Left renal cortex interstitium (tissue), 4 donors: Measurements from ENCODE around the gene PLEKHB2. TPM values are rescaled to one million over a fixed set of nuclear protein-coding genes. Genes with fewer than 3 reads are reported as not detected.
"Not testable (repeated sequence)": the region's sequence is repeated elsewhere in the genome, so short reads cannot be mapped to it uniquely, and the experiment has no call there.

ENCODE experiments used
- DNase-seq, 4 donors: peaks; one replicate each; pipeline ENCODE4 v3.0.0-alpha.2; 2013; ENCODE audit warnings: low read depth in 4 of 4, low spot score in 2 of 4, missing footprints in 1 of 4
- polyA plus RNA-seq, 4 donors: library from polyadenylated mRNA; unstranded; fragments of 120-200 nt; gene quantifications; one replicate each; pipeline ENCODE4 v1.2.1, GENCODE V29; 2013; ENCODE audit not compliant: insufficient read length in 4 of 4

The PLEKHB2 gene, protein sequence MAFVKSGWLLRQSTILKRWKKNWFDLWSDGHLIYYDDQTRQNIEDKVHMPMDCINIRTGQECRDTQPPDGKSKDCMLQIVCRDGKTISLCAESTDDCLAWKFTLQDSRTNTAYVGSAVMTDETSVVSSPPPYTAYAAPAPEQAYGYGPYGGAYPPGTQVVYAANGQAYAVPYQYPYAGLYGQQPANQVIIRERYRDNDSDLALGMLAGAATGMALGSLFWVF
- polyA plus RNA-seq: 10 to 100 TPM; 76.5 to 90.3 (median 83.7) TPM

DNA sequence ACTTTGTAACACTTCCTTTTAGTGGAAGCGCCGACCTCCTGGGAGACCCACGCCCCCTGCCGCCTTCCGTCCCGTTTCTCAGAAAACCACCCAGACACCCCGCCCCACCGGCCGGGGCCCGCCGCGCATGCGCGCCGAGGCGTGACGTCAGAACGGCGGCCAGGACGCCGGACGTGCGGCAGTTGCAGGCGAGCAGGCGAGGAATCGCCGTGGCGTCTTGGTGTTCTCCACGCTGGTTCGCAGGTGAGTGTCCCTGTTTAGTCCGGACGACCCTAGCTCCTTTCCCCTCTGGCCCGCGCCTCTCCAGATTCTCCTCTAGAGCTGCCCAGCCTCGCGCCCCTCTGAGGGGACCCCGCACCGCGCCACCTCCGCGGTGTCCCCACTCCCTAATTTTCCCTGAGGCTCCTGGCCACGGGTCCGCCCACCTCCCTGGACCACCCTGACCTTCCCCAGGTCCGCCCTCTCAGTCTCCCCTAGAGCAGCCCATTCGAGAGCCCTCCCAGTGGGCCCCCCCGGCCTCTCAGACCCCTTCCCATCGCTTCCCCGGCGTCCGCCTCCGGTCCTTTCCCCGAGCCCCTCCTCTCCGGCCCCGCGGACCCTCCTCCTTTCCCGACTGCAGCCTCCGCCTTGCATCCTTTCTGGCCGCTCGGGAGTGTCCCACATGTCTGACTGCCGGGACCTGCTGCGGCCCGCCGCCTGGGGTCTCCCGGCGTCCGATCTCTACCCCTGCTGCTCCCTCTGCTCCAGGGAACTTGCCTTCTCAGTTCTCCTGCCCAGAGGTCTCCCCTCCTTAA, at the start of gene PLEKHB2:
Gene PLEKHB2 (plus strand): TSS at position 181 of the 794 bp plus-strand sequence. CDS start 15,606 bp downstream, outside the sequence.
- DNase-seq: peak in 3 of 4 donors; percentile 86 to 89 (median 88)

DNA sequence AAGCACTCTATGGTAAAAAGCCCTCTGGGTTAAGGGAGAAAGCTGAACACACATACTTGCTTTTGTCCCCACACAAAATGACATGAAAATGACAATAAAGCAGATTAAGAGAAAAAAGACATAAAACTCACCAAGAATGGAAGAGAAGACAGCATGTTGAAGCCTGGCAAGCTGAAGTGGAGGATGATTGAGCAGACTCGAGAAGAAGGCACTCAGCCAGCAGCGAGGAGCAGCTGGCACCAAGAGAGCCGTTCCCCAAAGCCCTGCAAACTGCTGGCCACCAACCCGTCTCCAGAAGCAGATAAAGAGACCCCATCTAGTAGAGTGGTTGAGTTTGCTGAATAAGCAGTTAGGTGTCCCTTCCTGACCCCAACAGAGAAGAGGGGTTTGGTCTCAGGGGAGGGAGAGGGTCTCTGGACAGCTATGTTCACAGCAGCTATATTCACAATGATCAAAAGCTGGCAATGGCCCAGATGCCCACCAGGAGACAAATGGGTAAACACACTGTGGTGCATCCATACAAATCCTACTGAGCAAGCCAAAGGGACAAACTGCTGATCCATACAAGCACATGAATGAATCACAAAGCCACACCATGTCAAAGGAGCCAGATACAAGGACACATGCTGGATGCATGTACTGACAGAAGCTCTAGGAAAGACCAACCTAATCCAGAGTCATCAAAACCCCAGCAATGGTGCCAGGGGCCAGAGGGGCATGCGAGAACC, 48.8 kb upstream of the PLEKHB2 start:
- DNase-seq: no peak

DNA sequence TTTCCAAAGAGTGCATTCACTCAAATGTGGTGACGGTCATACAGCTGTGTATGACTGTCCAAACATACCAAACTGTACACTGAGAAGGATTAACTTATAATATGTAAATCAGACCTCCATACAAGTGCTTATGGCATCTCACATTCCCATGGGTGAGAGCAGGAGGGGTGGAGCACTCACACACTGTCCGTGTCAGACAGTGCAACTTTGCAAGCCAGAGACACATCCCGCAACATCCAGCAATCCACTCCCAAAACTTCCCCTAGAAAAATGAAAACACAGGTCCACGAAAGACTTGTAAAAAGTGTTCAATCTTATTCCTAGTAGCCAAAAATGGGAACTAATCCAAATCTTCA, 48.2 kb upstream of the PLEKHB2 start:
- no peak for DNase-seq

DNA sequence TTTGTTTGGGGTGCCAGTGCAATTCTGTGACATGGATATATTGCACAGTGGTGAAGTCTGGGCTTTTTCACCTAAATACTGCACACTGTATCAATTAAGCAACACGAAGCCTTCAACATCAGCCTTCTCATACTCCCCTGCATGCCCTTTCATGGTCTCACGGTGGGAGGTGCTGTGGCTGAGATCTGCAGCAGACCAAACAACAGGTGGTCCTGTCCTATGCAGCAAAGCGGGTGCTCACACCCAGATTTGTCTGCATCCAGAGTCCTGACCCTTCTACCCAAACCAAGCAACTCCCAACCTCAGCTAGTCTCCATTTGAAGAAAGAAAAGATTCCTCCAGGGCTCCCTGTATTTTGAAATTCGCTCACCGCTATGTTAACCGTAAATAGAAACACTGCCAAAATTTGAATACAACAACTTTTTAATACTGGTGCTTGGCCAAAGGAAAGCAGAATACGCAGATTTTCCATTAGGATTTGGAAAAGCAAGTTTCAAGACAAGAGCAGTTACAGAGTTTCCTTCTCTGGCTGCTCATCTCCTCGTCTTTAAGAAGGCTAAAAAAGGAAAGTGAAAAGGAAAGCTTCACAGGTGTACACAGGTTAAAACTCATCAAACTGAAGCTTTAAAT, 46.8 kb upstream of the PLEKHB2 start:
- DNase-seq: no peak

DNA sequence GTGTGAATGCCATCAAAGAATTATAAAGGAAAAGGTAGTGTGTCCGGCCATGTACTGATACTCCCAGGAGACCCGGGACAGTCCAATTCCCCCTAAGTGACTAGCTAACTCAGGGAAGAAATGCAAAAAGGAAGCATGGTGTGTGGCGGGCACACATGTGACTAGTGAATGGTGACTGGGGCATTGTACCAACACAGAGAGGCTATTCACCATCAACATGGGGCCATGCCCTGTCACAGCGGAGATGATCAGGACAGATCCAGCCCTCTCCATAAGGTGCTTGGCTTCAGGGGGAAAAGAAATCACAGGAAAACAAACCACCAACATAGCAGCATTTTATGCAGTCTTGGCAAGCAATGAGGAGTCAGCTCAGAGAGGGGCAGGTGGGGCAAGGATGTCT, 46.2 kb upstream of the PLEKHB2 start:
- DNase-seq: no peak

DNA sequence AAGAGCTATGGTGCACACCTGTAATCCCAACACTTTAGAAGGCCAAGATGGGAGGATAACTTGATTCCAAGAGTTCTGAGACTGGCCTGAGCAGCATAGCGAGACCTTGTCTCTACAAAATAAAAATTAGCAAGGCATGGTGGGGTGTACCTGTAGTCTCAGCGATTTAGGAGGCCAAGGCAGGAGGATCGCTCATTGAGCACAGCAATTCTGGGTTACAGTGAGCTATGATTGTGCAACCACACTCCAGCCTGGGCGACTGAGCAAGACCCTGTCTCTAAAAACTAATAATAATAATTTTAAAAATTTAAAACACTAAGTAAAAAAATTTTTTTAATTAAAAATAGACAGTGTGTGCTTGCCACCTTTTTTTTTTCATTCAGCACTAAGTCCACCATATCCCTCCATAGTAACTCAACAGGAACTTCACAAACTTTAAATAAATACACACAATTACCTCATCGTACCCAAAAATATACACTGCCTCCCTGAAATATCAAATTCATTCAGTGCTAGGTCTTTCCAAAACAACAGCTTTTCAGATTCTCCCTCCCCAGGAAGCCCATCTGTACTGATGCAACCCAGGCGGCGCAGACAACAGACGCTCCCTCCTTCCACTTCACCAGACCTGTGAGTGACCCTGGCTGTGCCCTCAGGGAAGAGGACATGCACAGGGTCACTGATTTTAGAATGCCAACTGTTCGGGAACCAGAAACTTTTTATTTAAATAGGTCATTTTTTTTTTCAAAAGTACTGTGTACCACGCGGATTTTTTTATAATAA, 41.4 kb upstream of the PLEKHB2 start:
- no peak for DNase-seq

DNA sequence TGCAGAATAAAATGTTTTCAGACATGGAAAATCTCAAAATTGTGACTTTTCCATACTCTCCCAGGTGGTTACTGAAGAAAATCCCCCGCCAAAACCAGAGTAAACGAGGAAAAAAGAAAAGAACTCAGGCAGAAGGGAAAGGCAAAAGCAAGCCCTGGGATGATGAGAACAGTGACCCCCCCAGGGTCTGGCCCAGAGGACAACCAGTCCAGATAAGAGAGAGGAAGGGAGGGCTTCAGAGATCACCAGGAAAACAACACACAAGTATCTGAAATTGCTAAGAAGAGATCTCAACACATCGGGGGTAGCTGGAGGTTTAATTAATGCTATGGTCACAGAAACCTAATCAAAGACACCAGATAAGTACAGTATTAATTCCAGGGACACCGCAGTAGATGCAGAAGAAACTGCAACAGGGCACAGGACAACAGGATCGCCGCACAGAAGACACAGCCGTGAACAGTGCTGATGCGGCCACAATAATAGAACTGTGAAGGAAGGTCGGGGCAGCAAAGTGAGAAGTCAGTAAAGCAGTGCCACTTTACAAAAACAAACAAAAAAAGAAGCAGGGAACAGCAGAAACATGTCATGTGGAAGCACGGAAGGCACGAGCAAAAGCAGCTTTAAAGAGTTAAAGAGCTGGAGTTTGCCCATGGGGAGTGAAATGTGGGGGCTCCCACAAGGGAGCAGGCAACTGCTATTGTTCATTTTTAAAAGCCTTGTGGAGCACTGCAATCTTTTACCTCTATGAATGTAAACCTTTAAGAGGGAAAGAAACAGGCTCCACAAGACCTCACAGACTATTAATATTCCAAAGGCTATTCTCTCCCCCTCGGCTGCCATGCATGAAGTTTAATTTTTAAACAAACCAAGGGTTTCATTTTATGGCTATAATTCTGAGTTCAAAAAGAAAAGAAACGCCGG, 40.3 kb upstream of the PLEKHB2 start:
- no peak for DNase-seq

DNA sequence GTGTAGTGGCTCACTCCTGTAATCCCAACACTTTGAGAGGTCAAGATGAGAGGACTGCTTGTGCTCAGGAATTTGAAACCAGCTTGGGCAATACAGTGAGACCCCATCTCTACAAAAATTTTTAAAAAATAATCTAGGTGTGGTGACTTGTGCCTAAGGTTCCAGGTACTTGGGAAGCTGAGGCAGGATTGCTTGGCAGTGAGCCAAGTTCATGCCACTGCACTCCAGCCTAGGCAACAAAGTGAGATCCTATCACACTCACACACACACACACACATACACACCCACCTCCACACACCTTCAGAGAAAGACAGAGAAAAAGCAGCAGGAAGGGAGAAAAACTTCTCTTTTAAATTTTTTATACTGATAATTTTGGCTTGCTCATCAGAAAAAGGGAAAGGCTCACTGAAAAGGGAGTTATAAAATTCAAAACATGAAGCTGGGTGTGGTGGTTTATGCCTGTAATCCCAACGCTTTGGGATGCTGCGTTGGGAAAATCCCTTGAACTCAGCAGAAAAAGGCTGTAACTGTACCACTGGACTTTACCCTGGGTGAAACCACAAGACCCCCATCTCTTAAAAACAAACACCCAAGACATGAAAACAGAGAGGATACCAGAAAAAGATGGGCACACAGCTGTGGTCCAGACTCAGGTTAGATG, 37.5 kb upstream of the PLEKHB2 start:
- no peak for DNase-seq

DNA sequence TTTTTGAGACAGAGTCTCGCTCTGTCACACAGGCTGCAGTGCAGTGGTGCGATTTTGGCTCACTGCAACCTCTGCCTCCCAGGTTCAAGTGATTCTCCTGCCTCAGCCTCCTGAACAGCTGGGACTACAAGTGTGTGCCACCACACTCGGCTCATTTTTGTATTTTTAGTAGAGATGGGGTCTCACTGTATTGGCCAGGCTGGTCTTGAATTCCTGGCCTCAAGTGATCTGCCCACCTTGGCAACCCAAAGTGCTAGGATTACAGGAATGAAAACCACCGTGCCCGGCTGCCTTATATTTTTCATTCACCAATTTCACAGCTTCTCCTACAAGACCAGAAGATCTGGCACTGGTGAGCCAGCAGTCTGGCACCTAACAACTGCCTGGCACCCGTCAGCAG, 37.0 kb upstream of the PLEKHB2 start:
- DNase-seq: not testable (repeated sequence)

DNA sequence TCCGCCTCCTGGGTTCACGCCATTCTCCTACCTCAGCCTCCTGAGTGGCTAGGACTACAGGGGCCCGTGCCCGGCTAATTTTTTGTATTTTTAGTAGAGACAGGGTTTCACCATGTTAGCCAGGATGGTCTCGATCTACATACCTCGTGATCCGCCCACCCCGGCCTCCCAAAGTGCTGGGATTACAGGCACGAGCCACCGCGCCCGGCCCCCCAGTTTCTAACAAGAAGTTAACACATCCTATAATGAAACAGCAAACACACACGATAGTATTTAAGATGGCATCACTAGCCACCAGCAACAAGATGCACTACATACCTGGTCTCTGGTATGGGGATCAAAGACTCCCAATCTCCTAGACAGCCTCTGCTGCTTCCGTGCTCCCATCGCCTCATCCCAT, 29.6 kb upstream of the PLEKHB2 start:
- DNase-seq: not testable (repeated sequence)

DNA sequence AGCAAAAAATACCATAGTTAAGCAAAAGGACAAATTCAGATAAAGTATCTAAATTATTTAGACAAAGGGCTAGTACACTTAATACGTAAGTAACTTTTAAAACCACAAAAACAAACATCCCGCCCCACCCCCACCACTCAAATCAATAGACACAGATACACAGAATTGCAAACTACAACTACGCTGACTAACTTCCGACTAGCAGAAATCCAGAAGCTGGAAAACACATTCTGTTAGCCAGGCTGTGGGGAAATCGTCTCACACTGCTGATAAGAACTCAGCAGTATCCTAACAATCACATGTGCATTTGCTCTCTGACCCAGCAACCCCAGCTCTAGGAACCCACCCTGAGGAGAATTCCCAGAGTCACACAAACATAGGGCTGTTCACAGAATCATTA, 28.4 kb upstream of the PLEKHB2 start:
- no peak for DNase-seq

DNA sequence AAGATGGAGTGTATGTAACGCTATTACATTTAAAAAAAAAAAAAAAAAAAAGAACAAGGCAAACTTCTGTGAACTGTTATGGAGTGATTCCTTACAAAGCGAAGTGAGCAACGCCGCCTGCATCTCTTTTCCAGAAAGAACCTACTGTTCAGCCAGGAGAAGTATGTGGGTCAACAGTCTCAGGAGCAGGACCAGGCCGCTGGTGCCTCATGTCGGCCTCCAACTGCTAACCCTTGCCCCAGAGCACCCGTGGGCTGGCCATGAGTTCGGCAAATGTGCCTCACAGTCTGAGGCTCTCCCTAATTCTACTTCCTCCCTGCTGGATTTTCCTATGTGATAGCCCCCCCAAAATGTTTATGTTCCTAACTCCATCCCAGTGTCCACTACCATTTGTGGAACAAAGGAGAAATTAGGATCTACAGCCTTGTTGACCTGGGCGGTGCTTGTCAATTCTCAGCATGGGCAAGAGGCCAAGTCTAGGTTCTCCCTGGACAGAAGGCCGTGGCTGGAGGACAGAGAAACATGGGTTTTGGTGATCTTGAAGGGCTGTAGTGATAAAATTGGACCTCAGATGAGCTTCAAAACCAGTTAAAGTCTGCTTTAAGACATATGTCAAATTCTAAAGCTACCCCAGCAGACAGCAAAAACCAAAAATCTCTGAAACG, 27.8 kb upstream of the PLEKHB2 start:
- no peak for DNase-seq

DNA sequence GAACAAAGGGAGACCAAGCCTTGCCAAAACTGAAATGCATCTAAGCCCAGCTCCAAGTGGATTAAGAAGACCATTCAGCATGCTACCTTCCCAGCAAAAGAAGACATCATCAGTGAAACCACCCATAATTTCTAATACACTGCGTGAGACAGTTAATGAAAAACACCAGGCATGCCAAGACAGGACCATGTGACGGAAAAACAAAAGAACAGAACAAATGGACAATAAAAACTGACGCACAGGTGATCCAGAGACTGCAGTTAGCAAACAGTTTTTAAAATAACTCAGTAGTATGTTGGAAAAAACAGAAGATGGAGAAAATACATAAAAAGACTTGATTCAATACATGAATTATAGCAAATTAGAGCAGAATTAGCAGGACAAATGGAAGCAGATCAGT, 27.2 kb upstream of the PLEKHB2 start:
- no peak for DNase-seq

DNA sequence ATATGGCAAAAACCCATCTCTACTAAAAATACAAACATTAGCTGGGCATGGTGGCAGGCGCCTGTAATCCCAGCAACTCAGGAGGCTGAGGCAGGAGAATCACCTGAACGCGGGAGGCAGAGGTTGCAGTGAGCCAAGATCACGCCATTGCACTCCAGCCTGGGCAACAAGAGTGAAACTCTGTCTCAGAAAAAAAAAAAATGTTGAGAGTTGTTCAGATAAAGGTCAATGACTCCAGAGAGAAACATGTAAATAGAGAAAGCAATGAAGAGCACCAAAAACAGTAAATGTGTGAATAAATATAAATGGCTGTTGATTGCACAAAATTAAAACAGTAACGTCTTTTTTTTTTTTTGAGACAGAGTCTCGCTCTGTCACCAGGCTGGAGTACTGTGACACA, 25.2 kb upstream of the PLEKHB2 start:
- not testable (repeated sequence) for DNase-seq

DNA sequence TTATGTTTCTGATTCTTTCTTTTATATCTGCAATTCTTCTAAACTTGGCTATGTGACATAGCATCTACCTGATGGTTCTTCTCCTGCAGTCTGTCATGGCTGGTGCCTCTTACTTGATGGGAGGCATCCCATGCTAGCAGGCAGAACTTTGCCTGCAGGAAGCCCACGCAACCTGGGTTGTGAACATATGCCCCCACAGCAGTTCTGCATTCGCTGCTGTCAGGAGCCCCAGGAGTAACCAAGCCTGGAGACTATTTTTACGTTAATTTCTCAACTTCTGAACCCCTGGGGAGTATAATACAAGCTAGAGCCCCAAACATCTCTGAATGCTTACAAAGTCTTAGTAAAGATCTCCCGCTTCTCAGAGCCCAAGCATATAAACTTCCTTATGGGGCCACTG, 23.9 kb upstream of the PLEKHB2 start:
- DNase-seq: no peak

DNA sequence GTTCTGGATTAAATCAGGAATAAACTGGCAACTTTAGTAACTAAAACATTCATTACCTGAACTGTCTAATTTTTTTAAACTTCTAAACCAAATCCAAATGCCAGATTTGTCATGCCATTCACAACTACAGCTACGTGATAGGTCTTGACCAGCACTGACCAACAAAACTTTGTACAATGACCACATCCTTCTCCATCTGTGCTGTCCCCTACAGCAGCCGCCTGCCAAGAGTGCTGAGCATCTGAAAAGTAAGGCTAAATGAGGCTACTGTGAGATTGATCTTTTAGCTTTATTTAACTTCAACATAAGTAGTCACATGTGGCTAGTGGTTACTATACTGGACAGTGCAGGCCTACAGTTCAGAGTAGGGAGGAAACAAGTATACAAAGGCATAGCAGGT, 19.5 kb upstream of the PLEKHB2 start:
- no peak for DNase-seq

DNA sequence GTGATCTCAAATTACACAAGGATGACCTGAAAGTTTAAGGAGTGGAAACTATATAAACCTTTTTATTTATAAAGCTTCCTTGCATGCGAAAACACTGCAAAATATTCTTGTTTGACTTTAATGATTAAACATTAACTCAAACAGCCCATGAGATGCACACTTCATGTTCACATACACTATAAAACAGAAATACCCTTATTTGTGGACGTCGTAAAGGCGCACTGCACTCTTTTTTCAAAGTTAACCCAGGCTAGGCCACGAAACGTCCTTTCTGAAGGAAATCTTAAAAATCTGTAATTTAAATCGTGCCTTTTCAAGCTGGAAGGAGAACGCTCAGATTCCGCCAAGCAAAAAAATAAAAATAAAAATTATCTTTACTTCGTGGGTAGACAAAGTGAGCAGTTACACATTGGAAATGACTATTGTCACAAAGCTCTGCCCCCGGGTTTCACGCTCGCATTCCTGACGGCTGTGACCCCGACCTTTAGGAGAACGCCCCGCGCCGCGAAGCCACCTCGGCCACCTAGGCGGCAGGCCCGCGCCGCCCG, 12.6 kb upstream of the PLEKHB2 start:
- peak in 2 of 4 donors; percentile 17 to 24 for DNase-seq
